IPS DF 4.7 (cell line): Measurements from ENCODE around the gene WDR27.

Source experiments
- DNase-seq: peaks from one replicate; pipeline ENCODE4 v3.0.0-alpha.2; 2013; ENCODE audit warnings: low spot score; ENCODE audit errors: extremely low read depth

Gene WDR27

DNA sequence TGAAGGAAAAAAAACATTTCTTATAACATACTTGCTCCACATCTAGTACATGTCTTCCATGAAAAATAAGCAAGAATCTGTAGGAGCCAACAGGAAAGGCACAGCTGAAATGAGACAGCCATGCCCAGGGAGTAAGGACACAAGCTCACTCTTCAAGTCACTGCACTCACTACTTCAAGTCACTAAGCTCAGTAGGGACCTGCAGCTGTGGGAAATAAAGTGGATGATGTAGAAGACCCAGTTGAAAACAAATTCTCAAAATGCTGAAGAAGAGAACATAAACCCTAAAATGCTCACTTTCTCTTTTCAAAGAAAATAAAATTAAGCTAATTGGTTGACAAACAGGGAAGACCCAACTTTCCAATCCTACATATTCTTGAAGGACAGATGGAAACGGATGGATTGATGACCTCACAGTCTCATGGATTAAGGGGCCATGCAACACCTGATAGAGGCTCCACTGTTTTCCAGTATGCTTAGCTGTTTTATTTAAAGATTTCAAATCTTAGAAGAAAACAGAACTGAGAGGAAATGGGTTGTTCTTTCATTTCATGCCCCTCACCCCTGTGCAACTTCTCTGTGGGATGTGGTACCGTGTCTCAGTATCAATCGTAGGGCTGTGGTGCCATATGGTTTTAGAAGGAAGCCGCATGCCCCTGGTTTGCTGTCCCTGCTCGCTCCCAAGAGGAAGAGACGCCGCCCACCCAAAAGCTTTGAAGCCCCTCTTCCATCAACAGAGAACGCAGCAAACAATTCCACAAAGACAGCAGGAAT, 133.3 kb downstream of the WDR27 start:
- DNase-seq, result no peak

DNA sequence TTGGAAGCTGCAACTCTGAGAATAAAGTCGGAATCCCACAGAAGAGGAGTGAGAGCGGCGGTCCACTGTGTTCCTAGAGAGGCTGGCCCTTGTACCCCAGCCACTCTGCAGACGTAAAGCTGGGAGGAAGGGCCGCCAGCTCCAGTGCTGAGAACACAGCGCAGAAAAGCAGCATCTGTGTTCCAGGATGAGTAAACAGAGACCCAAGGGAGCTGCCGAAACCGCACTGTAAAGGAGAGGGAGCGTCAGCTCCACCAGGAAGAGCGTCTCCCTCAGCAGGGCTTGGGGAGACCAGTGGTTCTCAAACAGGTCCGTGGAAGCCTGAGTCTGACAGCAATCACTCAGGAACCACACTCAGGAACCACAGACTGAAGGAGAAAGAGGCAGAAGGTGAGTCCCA, 134.0 kb downstream of the WDR27 start:
- DNase-seq, result no peak

DNA sequence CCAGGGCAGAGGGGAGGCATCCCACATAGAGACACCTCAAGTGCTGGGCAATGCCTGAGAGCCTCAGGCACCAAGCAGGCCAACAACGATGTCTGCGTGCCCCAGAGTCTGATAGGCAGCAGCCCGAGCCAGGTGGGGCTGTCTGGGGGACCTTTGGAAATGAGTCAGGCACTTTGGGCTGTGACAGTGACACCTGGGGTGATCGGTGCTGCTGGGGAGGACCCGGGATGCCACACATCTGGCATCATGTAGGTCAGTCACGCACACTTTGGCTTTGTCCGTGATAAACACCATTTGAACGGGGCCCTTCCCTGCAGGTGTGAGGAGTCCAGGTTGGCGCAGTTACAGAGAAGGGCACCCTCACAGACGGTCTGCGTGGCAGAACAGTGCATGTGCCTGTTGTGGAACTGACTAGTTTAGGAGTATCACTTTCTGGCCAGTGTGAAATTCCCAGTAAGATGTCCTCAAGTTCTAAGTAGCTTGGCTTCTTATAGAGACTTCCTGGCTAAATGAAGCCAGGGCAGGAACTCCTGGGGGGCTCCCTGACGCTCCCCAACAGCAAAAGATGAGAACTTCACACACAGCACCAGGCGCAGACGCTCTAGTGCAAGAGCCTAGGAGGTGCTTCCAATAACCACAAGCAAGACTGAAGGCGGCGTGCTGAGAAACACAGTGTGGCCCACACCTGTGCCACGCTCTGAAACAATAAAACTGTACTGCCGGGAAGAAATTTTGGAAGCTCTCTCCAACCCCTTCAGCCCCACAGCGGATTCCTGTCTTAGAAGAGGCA, 134.7 kb downstream of the WDR27 start:
- DNase-seq, result no peak

- DNase-seq, result no peak
Observed at GRCh38 chr6:169566319-169566718, 135.5 kb downstream of the WDR27 start.

- no peak for DNase-seq
Observed at GRCh38 chr6:169564453-169565240, 137.2 kb downstream of the WDR27 start.

DNA sequence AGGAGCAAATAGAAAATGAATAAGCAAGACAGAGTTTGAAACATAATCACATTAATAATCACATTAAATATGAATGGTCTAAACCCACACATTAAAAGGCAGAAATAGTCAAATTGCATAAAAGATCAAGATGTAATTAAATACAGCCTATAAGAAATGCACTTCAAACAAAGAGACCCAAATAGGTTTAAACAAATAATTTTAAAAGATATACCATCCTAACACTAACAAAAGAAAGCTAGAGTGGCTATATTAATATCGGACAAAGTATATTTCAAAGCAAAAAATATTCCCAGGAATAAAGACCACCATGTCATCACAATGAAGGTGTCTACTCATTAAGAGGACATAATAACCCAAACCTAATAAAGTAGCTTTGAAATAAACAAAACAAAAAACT, 140.2 kb downstream of the WDR27 start:
- no peak for DNase-seq

GRCh38 chr6:169559592-169559991, 142.2 kb downstream of the WDR27 start:
- no peak for DNase-seq

GRCh38 chr6:169558774-169559441, 142.9 kb downstream of the WDR27 start:
- no peak for DNase-seq

- DNase-seq, result no peak
Observed at GRCh38 chr6:169558378-169558773, 143.5 kb downstream of the WDR27 start.

- no peak for DNase-seq
Observed at GRCh38 chr6:169557887-169558286, 143.9 kb downstream of the WDR27 start.

GRCh38 chr6:169556758-169557548, 144.9 kb downstream of the WDR27 start:
- no peak for DNase-seq

GRCh38 chr6:169555971-169556617, 145.7 kb downstream of the WDR27 start:
- DNase-seq, result no peak

DNA sequence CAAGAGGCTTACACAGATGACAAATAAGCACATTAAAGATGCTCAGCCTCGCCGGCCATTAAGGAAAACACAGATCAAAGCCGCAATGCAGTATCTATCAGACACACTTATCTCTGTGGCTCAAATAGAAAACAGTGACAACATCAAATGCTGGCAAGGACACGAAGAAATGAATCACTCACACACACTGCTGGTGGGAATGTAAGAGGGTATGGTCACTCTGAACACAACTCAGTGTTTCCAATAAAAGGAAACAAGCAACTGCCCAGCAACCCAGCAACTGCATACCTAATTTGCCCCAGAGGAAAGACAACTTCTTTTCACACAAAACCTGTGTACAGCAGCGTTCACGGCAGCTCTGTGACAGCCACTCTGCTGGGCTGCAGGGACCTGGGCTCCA, 155.8 kb downstream of the WDR27 start:
- DNase-seq, result no peak

- no peak for DNase-seq
Observed at GRCh38 chr6:169543704-169544103, 158.1 kb downstream of the WDR27 start.

DNA sequence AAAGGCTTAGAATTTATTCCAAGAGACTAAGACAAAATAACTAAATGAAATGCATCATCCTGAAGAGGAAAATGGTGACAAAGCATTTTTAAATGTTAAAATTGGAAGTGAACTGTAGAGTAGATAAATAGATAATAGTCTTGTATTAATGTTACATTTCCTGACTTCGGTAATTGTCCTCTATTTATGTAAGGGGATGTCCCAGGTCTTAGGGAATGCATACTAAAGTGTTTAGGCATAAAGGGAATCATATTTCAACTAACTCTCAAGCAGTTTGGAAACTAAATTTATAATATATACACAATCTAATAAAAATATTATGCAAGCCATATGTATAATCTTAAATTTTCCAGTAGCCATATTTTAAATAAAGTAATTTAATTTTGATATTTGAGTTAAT, 159.3 kb downstream of the WDR27 start:
- no peak for DNase-seq

DNA sequence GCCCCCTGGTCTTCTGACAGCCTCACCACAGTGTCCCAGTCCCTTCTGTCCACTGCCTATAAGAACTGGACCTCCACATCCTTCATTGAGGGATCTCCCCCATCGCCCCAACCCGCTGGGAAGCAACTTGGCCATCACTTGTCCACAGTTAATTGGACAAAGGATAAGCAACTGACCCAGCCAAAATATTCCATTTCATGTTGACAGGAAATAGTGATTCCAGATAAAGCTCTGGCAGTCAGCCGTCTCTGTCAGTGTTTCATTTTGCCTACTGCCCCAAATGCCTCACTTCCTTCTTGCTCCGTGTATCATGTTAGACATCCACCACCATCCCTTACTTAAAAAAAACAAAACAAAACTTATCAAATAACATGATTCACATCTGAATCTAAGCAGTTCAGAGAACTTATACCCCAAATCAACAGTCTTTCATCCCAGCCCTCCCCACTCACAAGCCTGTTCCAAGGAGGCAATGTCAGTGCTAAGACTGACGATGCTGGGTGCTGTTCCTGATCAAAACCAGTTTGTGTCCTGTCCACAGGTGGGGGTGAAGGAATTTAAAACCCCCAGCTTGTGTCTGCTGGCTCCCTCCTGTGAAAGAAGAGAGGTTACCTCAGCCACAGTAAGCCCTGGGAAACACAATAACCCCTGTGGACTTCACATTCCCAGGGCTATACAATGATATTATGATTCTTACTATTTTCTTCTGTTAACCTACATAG, 162.5 kb downstream of the WDR27 start:
- no peak for DNase-seq

DNA sequence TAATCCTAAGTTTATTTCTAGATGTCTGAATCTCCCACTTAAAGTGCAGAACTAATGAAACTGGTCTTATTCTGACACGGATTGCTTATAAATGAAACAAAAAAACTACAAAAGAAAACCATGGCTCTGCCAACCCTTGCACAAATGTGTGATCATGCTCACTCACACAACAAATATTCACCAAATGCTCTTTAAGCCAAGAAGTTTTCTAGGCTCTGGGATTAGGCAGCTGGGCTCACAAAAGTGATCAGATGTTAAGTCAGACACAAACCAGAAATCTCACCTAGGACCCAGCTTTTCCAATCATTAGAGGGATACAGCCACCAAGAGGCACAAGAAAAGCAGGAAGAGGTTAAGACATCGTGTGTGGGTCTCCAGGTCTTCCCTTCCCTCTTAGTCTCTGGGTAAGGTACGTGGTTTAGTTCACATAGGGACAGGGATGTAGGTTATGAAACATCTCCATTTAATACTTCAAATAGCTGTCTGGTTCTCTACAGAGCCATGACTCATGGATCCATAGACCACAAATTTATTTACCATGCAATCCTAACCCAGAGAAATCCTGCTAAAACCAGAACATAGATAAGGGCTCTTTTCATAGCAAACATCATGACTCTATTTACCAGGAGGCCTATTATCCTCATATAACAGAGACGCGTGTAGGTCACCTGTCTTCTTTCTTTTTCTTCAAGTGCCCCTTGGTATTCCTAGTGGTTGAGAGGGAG, 165.2 kb downstream of the WDR27 start:
- no peak for DNase-seq

DNA sequence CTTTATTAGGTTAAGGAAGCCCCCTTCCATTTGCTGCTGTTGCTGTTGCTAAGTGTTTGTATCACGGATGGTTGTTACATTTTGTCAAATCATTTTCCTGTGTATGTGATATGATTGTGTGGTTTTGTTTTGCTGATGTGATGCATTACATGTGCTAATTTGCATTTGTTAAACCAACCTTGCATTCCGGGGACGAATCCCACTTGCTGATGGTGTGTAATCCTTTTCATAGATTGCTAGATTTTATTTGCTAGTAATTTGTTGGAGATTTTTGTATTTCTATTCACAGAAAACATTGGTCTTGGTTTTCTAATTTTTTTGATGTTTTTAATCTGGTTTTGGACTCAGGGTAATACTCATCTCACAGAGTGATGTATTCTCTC, 167.8 kb downstream of the WDR27 start:
- DNase-seq, result no peak
